ENCODE results near the gene POLR1G.
"Not testable (repeated sequence)": the region's sequence is repeated elsewhere in the genome, so short reads cannot be mapped to it uniquely, and the experiment has no call there.

Gene POLR1G

DNA sequence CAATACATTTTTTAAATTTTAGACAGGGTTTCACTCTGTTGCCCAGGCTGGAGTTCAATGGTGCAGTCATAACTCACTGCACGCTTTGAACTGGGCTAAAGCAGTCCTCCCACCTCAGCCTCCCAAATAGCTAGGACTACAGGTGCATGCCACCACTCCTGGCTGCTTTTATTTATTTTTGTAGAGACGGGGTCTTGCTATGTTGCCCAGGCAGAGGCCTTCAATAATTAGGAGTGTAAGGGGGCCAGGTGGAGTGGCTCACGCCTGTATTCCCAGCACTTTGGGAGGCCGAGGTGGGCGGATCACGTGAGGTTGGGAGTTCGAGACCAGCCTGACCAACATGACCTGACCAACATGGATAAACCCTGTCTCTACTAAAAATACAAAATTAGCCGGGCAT lies 26.1 kb downstream of the POLR1G start:
- not testable (repeated sequence) for H3K27ac ChIP-seq (ENCODE audit: low read depth, low read length); H3K9me3 ChIP-seq (ENCODE audit: control insufficient read depth in 1 of 2, low read length in 2 of 2); H3K36me3 ChIP-seq (ENCODE audit: control insufficient read depth in 1 of 2, insufficient read depth in 2 of 2, low read length in 2 of 2); H3K9ac ChIP-seq (ENCODE audit: low read depth in 1 of 2, low read length in 2 of 2); H3K27me3 ChIP-seq (ENCODE audit: control insufficient read depth in 1 of 2, insufficient read depth in 2 of 2, low read length in 2 of 2); H3K4me3 ChIP-seq (ENCODE audit: low read depth in 1 of 2, low read length in 2 of 2); H3K4me1 ChIP-seq (ENCODE audit: control insufficient read depth in 1 of 2, insufficient read depth in 2 of 2, low read length in 2 of 2)

DNA sequence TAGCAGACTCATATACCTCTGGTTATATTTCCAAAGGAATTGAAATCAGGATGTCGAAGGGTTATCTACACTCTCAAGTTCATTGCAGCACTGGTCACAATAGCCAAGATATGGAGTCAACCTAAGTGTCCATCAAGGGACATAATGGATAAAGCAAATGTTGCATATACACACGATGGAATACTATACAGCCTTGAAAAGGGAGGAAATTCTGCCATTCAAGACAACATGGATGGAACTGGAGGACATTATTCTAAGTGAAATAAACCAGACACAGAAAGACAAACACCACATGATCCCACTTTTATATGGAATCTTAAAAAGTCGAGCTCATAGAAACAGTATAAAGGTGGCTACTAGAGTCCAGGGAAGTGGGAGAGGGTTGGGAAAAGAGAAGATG lies 30.9 kb downstream of the POLR1G start:
- H3K9me3 ChIP-seq (ENCODE audit: control insufficient read depth in 1 of 2, low read length in 2 of 2): no peaks in the 10 kb centered on the region
- peaks cover 5 to 9% of the 10 kb centered on the region in 2 donors for H3K4me1 ChIP-seq (ENCODE audit: control insufficient read depth in 1 of 2, insufficient read depth in 2 of 2, low read length in 2 of 2)
- H3K9ac ChIP-seq (ENCODE audit: low read depth in 1 of 2, low read length in 2 of 2): no peak overlapping the region
- no peak overlapping the region for H3K4me3 ChIP-seq (ENCODE audit: low read depth in 1 of 2, low read length in 2 of 2)
- no peaks in the 10 kb centered on the region for H3K27me3 ChIP-seq (ENCODE audit: control insufficient read depth in 1 of 2, insufficient read depth in 2 of 2, low read length in 2 of 2)
- no peaks in the 10 kb centered on the region for H3K36me3 ChIP-seq (ENCODE audit: control insufficient read depth in 1 of 2, insufficient read depth in 2 of 2, low read length in 2 of 2)
- H3K27ac ChIP-seq (ENCODE audit: low read depth, low read length): no peak overlapping the region

DNA sequence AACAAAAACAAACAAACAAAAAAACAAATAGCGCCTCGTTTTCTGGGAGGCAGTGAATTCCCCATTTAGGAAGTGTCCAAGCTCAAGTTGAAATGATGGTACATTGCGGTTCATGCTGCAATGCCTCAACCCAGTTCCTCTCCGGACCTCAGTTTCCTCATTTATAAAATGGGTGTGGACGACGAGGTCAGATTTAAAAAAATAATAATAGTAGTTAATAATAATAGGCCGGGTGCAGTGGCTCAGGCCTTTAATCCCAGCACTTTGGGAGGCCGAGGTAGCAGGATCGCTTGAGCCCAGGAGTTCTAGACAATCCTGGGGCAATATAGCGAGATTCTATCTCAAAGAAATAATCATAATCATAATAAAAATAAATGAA lies 32.7 kb downstream of the POLR1G start:
- H3K27me3 ChIP-seq (ENCODE audit: control insufficient read depth in 1 of 2, insufficient read depth in 2 of 2, low read length in 2 of 2): no peaks in the 10 kb centered on the region
- H3K4me1 ChIP-seq (ENCODE audit: control insufficient read depth in 1 of 2, insufficient read depth in 2 of 2, low read length in 2 of 2): peaks cover 11 to 16% of the 10 kb centered on the region in 2 donors
- no peak overlapping the region for H3K27ac ChIP-seq (ENCODE audit: low read depth, low read length)
- H3K4me3 ChIP-seq (ENCODE audit: low read depth in 1 of 2, low read length in 2 of 2): peak overlapping the region; percentile 54 to 55
- H3K9ac ChIP-seq (ENCODE audit: low read depth in 1 of 2, low read length in 2 of 2): peak overlapping the region; percentile 51 to 72
- no peaks in the 10 kb centered on the region for H3K9me3 ChIP-seq (ENCODE audit: control insufficient read depth in 1 of 2, low read length in 2 of 2)
- no peaks in the 10 kb centered on the region for H3K36me3 ChIP-seq (ENCODE audit: control insufficient read depth in 1 of 2, insufficient read depth in 2 of 2, low read length in 2 of 2)

DNA sequence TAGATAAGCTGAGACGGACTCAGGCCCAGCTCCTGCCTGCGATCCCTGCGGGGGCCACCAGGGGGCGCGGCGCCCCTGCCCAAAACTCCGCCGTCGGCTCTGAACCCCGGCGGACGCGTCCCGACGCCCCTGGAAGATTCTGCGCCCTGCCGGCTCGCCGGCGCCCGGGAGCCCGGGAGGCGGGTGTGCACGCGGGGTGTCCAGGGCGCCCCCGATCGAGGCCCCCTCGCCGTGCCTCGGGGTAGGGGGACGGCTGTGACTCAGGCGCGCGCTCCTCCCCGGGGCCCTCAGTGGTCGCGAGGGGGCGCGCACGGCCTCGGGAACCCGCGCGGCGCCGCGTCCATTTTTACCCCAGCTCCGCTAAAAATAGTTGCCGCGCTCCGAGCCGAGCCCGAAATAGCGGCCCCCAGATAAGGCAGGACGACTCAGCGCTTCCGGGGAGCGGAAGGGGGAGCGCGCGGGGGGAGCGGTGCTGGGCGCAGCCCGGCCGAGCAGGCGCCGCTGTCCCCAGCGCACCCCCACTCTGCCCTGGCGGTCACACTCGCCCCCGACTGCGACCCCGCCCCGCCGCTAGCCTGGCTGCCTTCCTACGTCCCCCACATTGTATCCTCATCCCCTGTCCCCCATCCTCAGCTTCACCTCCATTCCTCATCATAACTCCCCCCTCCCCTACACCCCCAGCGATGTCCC lies 33.3 kb downstream of the POLR1G start:
- H3K27ac ChIP-seq (ENCODE audit: low read depth, low read length): peak overlapping the region; percentile 70
- no peaks in the 10 kb centered on the region for H3K27me3 ChIP-seq (ENCODE audit: control insufficient read depth in 1 of 2, insufficient read depth in 2 of 2, low read length in 2 of 2)
- H3K9ac ChIP-seq (ENCODE audit: low read depth in 1 of 2, low read length in 2 of 2): peak overlapping the region; percentile 51 to 72
- no peaks in the 10 kb centered on the region for H3K36me3 ChIP-seq (ENCODE audit: control insufficient read depth in 1 of 2, insufficient read depth in 2 of 2, low read length in 2 of 2)
- no peaks in the 10 kb centered on the region for H3K9me3 ChIP-seq (ENCODE audit: control insufficient read depth in 1 of 2, low read length in 2 of 2)
- peak overlapping the region; percentile 54 to 55 for H3K4me3 ChIP-seq (ENCODE audit: low read depth in 1 of 2, low read length in 2 of 2)
- H3K4me1 ChIP-seq (ENCODE audit: control insufficient read depth in 1 of 2, insufficient read depth in 2 of 2, low read length in 2 of 2): peaks cover 15 to 20% of the 10 kb centered on the region in 2 donors

DNA sequence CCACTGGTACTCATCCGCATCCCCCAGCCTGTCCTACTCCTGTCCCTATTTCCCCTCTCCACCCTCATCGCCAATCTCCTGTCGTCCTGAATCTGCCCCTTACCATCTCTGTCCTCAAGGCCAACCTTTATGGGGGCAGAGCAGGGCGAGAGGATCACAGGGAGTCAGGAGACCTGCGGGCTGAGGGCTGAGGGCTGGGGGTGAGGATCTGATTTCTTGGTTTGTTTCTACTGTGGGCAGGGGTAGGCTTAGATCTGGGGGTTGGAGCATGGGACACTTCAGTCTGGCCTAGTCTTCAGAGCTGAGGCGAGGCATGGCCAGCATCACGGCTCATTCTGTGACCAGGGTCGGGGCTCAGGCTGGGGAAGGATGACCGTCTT lies 33.8 kb downstream of the POLR1G start:
- Histone ChIP-seq H3K27me3 (ENCODE audit: control insufficient read depth in 1 of 2, insufficient read depth in 2 of 2, low read length in 2 of 2) (no peaks in the 10 kb centered on the region), H3K36me3 (ENCODE audit: control insufficient read depth in 1 of 2, insufficient read depth in 2 of 2, low read length in 2 of 2) (no peaks in the 10 kb centered on the region), H3K9ac (ENCODE audit: low read depth in 1 of 2, low read length in 2 of 2) (peak overlapping the region; percentile 51 to 72), H3K4me1 (ENCODE audit: control insufficient read depth in 1 of 2, insufficient read depth in 2 of 2, low read length in 2 of 2) (peaks cover 17 to 26% of the 10 kb centered on the region in 2 donors), H3K27ac (ENCODE audit: low read depth, low read length) (peak overlapping the region; percentile 70), H3K9me3 (ENCODE audit: control insufficient read depth in 1 of 2, low read length in 2 of 2) (no peaks in the 10 kb centered on the region), H3K4me3 (ENCODE audit: low read depth in 1 of 2, low read length in 2 of 2) (peak overlapping the region; percentile 54 to 55)

DNA sequence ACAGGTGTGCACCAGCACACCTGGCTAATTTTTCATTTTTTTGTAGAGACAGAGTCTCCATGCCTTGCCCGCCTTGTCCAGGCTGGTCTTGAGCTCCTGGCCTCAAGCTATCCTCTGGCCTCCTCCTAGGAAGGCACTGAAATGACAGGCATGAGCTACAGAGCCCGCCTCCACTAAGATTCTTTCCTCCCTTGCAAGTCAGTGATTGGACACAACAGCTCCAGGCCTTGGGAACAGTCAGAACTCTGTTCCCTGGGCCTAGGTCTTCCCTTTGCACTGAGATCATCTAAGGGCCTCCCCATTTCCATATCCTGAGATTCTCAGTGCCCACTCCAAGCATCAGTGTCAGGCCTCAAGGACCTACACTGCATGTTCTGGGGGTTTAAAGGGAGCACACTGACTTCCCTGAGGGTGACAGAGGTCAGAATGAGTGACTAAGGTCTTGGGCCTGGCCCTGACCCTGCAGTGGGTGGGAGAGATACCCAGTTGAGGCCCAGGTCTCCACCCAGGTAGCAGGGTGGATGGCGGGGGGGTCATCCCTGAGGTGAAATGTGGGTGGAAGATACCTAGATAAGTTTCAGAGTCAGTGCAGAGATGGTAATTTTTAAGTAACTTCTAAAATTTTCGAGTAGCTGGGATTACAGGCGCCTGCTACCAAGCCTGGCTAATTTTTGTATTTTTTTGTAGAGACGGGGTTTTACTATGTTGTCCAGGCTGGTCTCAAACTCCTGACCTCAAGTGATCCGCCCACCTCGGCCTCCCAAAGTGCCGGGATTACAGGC lies 34.6 kb downstream of the POLR1G start:
- H3K36me3 ChIP-seq (ENCODE audit: control insufficient read depth in 1 of 2, insufficient read depth in 2 of 2, low read length in 2 of 2): no peaks in the 10 kb centered on the region
- peaks cover 17 to 26% of the 10 kb centered on the region in 2 donors for H3K4me1 ChIP-seq (ENCODE audit: control insufficient read depth in 1 of 2, insufficient read depth in 2 of 2, low read length in 2 of 2)
- H3K9me3 ChIP-seq (ENCODE audit: control insufficient read depth in 1 of 2, low read length in 2 of 2): no peaks in the 10 kb centered on the region
- no peaks in the 10 kb centered on the region for H3K27me3 ChIP-seq (ENCODE audit: control insufficient read depth in 1 of 2, insufficient read depth in 2 of 2, low read length in 2 of 2)
- H3K9ac ChIP-seq (ENCODE audit: low read depth in 1 of 2, low read length in 2 of 2): no peak overlapping the region
- H3K4me3 ChIP-seq (ENCODE audit: low read depth in 1 of 2, low read length in 2 of 2): no peak overlapping the region
- no peak overlapping the region for H3K27ac ChIP-seq (ENCODE audit: low read depth, low read length)

DNA sequence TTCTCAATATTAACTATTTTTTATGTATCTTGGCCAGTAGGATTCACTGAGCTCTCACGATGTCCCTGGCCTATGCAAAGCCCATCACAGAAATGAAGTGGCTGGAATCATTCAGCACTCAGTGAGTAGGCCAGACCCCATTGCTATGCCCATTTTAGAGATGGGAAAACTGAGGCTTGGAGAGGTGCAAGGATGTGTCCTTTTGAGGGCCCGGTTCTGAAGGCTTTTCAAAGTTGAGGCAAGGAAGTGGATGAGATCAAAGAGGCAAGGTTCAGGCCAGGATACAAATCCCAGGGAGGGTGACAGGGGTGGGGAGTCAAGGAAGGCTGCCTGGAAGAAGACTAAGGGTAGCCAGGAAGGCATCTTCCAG lies 35.9 kb downstream of the POLR1G start:
- no peak overlapping the region for H3K9ac ChIP-seq (ENCODE audit: low read depth in 1 of 2, low read length in 2 of 2)
- no peak overlapping the region for H3K4me3 ChIP-seq (ENCODE audit: low read depth in 1 of 2, low read length in 2 of 2)
- H3K9me3 ChIP-seq (ENCODE audit: control insufficient read depth in 1 of 2, low read length in 2 of 2): no peaks in the 10 kb centered on the region
- H3K27me3 ChIP-seq (ENCODE audit: control insufficient read depth in 1 of 2, insufficient read depth in 2 of 2, low read length in 2 of 2): no peaks in the 10 kb centered on the region
- no peak overlapping the region for H3K27ac ChIP-seq (ENCODE audit: low read depth, low read length)
- H3K4me1 ChIP-seq (ENCODE audit: control insufficient read depth in 1 of 2, insufficient read depth in 2 of 2, low read length in 2 of 2): peaks cover 21 to 37% of the 10 kb centered on the region in 2 donors
- H3K36me3 ChIP-seq (ENCODE audit: control insufficient read depth in 1 of 2, insufficient read depth in 2 of 2, low read length in 2 of 2): no peaks in the 10 kb centered on the region

DNA sequence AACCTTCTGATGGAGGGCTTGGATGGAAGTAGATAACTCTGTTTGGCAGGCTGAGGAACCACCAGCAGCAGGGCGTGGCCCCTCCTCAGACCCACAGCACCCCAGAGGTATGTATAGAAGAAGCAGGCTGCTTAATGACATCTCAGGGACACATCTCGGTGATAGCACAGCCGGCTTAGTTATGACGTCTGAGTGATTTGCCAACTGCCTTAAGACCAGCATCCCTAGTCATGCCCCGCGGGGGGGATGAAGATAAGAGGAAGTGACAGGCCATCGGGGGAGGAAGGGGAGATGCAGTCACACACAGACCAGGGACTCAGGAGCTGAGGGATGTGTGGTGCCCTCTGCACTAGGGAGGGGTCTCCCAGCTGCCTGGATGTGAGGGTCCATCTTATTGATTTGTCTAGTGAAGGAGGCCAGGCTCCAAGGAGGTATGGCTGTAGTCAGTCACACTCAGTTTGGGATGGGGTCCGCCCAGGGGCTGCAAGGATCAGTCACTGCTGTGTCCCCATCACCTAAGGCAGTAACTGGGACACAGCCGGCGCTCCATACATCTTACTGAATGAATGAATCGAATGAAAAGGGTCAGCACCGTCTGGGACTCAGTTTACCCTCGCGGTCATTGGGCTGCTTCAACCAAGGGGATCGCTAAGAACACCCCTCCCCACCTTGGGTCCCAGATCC lies 36.5 kb downstream of the POLR1G start:
- peaks cover 21 to 37% of the 10 kb centered on the region in 2 donors for H3K4me1 ChIP-seq (ENCODE audit: control insufficient read depth in 1 of 2, insufficient read depth in 2 of 2, low read length in 2 of 2)
- H3K9ac ChIP-seq (ENCODE audit: low read depth in 1 of 2, low read length in 2 of 2): peak overlapping the region; percentile 52 to 89
- H3K27me3 ChIP-seq (ENCODE audit: control insufficient read depth in 1 of 2, insufficient read depth in 2 of 2, low read length in 2 of 2): no peaks in the 10 kb centered on the region
- no peaks in the 10 kb centered on the region for H3K9me3 ChIP-seq (ENCODE audit: control insufficient read depth in 1 of 2, low read length in 2 of 2)
- H3K4me3 ChIP-seq (ENCODE audit: low read depth in 1 of 2, low read length in 2 of 2): peak overlapping the region; percentile 69 to 71
- peak overlapping the region; percentile 50 for H3K27ac ChIP-seq (ENCODE audit: low read depth, low read length)
- H3K36me3 ChIP-seq (ENCODE audit: control insufficient read depth in 1 of 2, insufficient read depth in 2 of 2, low read length in 2 of 2): no peaks in the 10 kb centered on the region

DNA sequence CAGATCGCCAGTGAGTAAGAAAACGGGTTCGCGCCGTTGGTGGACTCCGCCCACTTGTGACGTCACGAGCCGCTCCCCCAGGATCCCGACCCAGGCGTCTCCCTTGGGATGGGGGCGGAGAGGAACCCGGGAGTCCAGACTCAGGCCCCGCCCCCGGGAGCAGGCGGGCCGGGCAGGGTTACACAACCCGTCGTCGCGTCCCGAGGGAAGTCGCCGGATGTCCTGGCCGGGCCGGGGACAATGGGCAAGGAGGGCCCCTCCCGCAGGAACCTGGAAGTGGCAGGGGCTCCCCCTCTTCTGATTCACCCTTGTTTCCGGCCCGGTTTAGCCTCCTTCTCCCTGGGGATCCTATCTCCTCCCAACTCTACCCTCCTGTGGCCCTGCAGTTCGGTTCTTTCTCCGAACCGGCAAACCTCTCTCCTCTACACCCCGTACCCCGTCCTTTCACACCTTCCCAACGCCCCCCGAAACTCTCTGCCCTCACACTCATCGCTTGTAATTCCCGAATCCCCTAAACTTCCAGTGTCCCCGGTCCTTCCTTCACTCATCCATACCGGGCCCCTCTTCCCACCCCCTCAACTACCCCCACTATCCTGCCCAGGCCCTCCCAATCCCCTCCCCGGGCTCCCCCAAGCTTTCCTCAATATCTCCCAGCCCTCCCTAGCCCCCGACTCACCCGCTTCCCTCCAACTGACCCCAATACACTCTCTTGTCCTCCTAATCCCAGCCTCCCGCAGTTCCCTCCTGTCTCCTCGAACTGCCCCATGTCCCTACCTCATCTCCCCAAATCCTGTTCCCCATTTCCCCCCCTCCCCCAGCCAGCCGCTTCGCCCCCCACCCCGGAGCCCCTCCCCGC lies 37.2 kb downstream of the POLR1G start:
- H3K9me3 ChIP-seq (ENCODE audit: control insufficient read depth in 1 of 2, low read length in 2 of 2): no peaks in the 10 kb centered on the region
- H3K27me3 ChIP-seq (ENCODE audit: control insufficient read depth in 1 of 2, insufficient read depth in 2 of 2, low read length in 2 of 2): no peaks in the 10 kb centered on the region
- H3K4me1 ChIP-seq (ENCODE audit: control insufficient read depth in 1 of 2, insufficient read depth in 2 of 2, low read length in 2 of 2): peaks cover 27 to 42% of the 10 kb centered on the region in 2 donors
- H3K36me3 ChIP-seq (ENCODE audit: control insufficient read depth in 1 of 2, insufficient read depth in 2 of 2, low read length in 2 of 2): no peaks in the 10 kb centered on the region
- peak overlapping the region; percentile 69 to 71 for H3K4me3 ChIP-seq (ENCODE audit: low read depth in 1 of 2, low read length in 2 of 2)
- peak overlapping the region; percentile 81 to 89 for H3K9ac ChIP-seq (ENCODE audit: low read depth in 1 of 2, low read length in 2 of 2)
- H3K27ac ChIP-seq (ENCODE audit: low read depth, low read length): peak overlapping the region; percentile 76

Measured in duodenal mucosa (tissue), 2 donors.